Smooth muscle cell (in vitro differentiated cells): ENCODE results near the gene ZSCAN5B. TPM values are rescaled to one million over a fixed set of nuclear protein-coding genes. Genes with fewer than 3 reads are reported as not detected.

Source experiments
- DNase-seq: peaks from one replicate; lab custom pipeline; 2025; ENCODE audit not compliant: unreplicated experiment; lab: John Stamatoyannopoulos, UW
- H2AFZ ChIP-seq: fragments of 200-600 bp; sonication (generic); 2 replicates; pipeline ENCODE4 v1.6.0; 2016; ENCODE audit warnings: antibody characterized with exemption, low read depth, mild to moderate bottlenecking
- H3F3A ChIP-seq: fragments of 200-600 bp; sonication (generic); 2 replicates; pipeline ENCODE4 v1.6.0; 2017; ENCODE audit warnings: antibody characterized with exemption, low read depth
- H3K27ac ChIP-seq: fragments of 200-600 bp; sonication (generic); 2 replicates; pipeline ENCODE4 v1.5.1; 2016; ENCODE audit warnings: low read depth, mild to moderate bottlenecking
- H3K27me3 ChIP-seq: fragments of 200-600 bp; sonication (generic); 2 replicates; pipeline ENCODE4 v1.6.1; 2016; ENCODE audit warnings: low read depth, mild to moderate bottlenecking
- H3K36me3 ChIP-seq: fragments of 200-600 bp; sonication (generic); 2 replicates; pipeline ENCODE4 v1.5.1; 2016; ENCODE audit warnings: low read depth
- H3K4me1 ChIP-seq: fragments of 200-600 bp; sonication (generic); 2 replicates; pipeline ENCODE4 v1.5.1; 2016; ENCODE audit warnings: low read depth
- H3K4me2 ChIP-seq: fragments of 200-600 bp; sonication (generic); 2 replicates; pipeline ENCODE4 v1.6.0; 2016; ENCODE audit warnings: mild to moderate bottlenecking
- H3K4me3 ChIP-seq: fragments of 200-600 bp; sonication (generic); 2 replicates; pipeline ENCODE4 v1.5.1; 2016; ENCODE audit warnings: mild to moderate bottlenecking
- H3K79me2 ChIP-seq: fragments of 200-600 bp; sonication (generic); 2 replicates; pipeline ENCODE4 v1.6.0; 2016; ENCODE audit warnings: low read depth, mild to moderate bottlenecking
- H3K9ac ChIP-seq: fragments of 200-600 bp; sonication (generic); 2 replicates; pipeline ENCODE4 v1.6.0; 2016; ENCODE audit warnings: low read depth
- H3K9me3 ChIP-seq: fragments of 200-600 bp; sonication (generic); replicated peaks from 2 replicates; pipeline ENCODE4 v1.5.1; 2016; ENCODE audit warnings: low read depth
- H4K20me1 ChIP-seq: fragments of 200-600 bp; sonication (generic); 2 replicates; pipeline ENCODE4 v1.6.0; 2016; ENCODE audit warnings: low read depth
- WGBS: methylation state at CpG from one replicate; pipeline ENCODE4 v1.1.7; 2016; ENCODE audit warnings: low lambda C conversion rate; 5-methylcytosine and 5-hydroxymethylcytosine counted together
- polyA plus RNA-seq: library from polyadenylated mRNA; unstranded; fragments of >200 nt; fragmentation: Nextera tagmentation; extraction: Ambion mirVana; gene quantifications from 2 replicates; pipeline ENCODE4 v1.2.1, GENCODE V29; 2016
- total RNA-seq: library from RNA; depleted of rRNA; stranded (reverse); fragments of >200 nt; gene quantifications from 2 replicates; pipeline ENCODE4 v1.2.3, GENCODE V29; 2014
- TF ChIP-seq, protein P1 (sequence below): fragments of 200-600 bp; sonication (generic); IDR thresholded peaks from 2 replicates; pipeline ENCODE4 v1.5.1; 2017; ENCODE audit warnings: borderline replicate concordance, mild to moderate bottlenecking, antibody characterized with exemption; ENCODE audit not compliant: insufficient read depth, poor library complexity, severe bottlenecking

The ZSCAN5B gene
- total and polyA plus RNA-seq, 2 experiments from 2014 or later: 0.19 TPM; not detected in 1

DNA sequence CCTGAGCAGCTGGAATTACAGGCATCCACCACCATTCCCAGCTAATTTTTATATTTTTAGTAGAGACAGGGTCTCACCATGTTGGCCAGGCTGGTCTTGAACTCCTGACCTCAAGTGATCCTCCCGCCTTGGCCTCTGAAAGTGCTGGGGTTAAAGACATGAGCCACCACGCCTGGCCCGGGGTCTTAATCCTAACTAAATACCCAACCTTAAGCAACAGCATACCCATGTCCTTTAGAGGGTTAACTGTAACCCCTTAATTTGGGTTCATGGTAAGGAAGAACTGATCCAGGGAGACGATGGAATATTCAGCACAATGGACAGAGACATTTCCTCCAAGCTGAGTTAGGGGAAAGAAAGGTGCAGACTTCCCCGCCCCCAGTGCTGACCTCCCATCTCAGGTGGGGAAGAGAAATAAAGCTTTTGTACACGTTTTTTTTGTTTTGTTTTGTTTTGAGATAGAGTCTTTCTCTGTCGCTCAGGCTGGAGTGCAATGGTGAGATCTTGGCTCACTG, 30.5 kb downstream of the ZSCAN5B start:
- Histone ChIP-seq H3K9ac (no peak overlapping the region), H3K4me2 (no peak overlapping the region), H3K27ac (no peak overlapping the region), H3F3A (no peaks in the 10 kb centered on the region), H3K4me3 (no peak overlapping the region), H3K27me3 (no peaks in the 10 kb centered on the region), H2AFZ (no peak overlapping the region), H3K79me2 (no peaks in the 10 kb centered on the region), H3K4me1 (no peaks in the 10 kb centered on the region), H3K9me3 (no peaks in the 10 kb centered on the region), H4K20me1 (no peaks in the 10 kb centered on the region), H3K36me3 (no peaks in the 10 kb centered on the region)
- TF ChIP-seq, protein P1, sequence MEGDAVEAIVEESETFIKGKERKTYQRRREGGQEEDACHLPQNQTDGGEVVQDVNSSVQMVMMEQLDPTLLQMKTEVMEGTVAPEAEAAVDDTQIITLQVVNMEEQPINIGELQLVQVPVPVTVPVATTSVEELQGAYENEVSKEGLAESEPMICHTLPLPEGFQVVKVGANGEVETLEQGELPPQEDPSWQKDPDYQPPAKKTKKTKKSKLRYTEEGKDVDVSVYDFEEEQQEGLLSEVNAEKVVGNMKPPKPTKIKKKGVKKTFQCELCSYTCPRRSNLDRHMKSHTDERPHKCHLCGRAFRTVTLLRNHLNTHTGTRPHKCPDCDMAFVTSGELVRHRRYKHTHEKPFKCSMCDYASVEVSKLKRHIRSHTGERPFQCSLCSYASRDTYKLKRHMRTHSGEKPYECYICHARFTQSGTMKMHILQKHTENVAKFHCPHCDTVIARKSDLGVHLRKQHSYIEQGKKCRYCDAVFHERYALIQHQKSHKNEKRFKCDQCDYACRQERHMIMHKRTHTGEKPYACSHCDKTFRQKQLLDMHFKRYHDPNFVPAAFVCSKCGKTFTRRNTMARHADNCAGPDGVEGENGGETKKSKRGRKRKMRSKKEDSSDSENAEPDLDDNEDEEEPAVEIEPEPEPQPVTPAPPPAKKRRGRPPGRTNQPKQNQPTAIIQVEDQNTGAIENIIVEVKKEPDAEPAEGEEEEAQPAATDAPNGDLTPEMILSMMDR: no peak
- no peak for DNase-seq
- 44% methylated on average over 7 of the region's 7 CpGs for WGBS

- TF ChIP-seq, protein P1: no peak
These were observed 34.5 kb downstream of the ZSCAN5B start for GRCh38 chr19:56163097-56163496.

GRCh38 chr19:56162258-56162657, 35.3 kb downstream of the ZSCAN5B start:
- H3K27ac ChIP-seq: no peak overlapping the region
- no peak for DNase-seq
- TF ChIP-seq, protein P1: no peak
- H3K9me3 ChIP-seq: no peaks in the 10 kb centered on the region
- H3K4me1 ChIP-seq: no peaks in the 10 kb centered on the region
- no peaks in the 10 kb centered on the region for H3K79me2 ChIP-seq
- no peak overlapping the region for H3K9ac ChIP-seq
- H3K27me3 ChIP-seq: no peaks in the 10 kb centered on the region
- no peak overlapping the region for H2AFZ ChIP-seq
- WGBS: 59% methylated on average over 9 of the region's 9 CpGs
- H3K36me3 ChIP-seq: no peaks in the 10 kb centered on the region
- no peaks in the 10 kb centered on the region for H4K20me1 ChIP-seq
- H3K4me2 ChIP-seq: no peak overlapping the region
- no peaks in the 10 kb centered on the region for H3F3A ChIP-seq
- no peak overlapping the region for H3K4me3 ChIP-seq

More at GRCh38 chr19:56163097-56163496, 34.5 kb downstream of the ZSCAN5B start:
- Histone ChIP-seq H3K4me2 (no peak overlapping the region), H2AFZ (no peak overlapping the region), H3K36me3 (no peaks in the 10 kb centered on the region), H4K20me1 (no peaks in the 10 kb centered on the region), H3K4me1 (no peaks in the 10 kb centered on the region), H3K4me3 (no peak overlapping the region), H3K79me2 (no peaks in the 10 kb centered on the region), H3K9me3 (no peaks in the 10 kb centered on the region), H3K27me3 (no peaks in the 10 kb centered on the region), H3F3A (no peaks in the 10 kb centered on the region), H3K9ac (no peak overlapping the region), H3K27ac (no peak overlapping the region)
- 92% methylated on average over 13 of the region's 13 CpGs for WGBS
- DNase-seq: no peak

DNA sequence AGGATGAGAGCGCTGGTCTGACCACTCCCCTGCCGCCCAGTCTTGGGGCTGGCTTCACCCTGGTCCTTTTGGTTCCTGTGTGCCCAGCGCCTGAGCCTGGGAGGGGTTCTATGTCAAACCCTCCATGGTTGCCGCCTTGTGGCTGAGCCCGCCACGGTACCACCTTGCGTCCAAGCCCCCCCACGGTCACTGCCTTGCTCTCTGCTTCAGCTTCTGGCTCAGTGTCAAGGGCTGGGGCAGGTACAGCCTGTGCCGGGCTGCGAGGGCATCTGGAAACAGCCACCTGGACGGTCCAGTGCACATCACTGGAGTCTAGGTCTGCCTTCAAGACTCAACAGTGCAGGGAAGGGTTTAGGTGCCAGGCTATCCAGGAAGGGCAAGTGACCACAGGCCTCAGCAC, 36.0 kb downstream of the ZSCAN5B start:
- Histone ChIP-seq H3K79me2 (no peaks in the 10 kb centered on the region), H3K27ac (no peak overlapping the region), H3F3A (no peaks in the 10 kb centered on the region), H2AFZ (no peak overlapping the region), H3K4me3 (no peak overlapping the region), H3K9ac (no peak overlapping the region), H3K4me2 (no peak overlapping the region), H3K4me1 (no peaks in the 10 kb centered on the region), H4K20me1 (no peaks in the 10 kb centered on the region), H3K9me3 (no peaks in the 10 kb centered on the region), H3K27me3 (no peaks in the 10 kb centered on the region), H3K36me3 (no peaks in the 10 kb centered on the region)
- over 99% methylated on average over 11 of the region's 11 CpGs for WGBS
- TF ChIP-seq, protein P1: no peak
- DNase-seq: no peak
